Tongue (tissue), 2 donors: ENCODE measurements around the gene ST6GALNAC1. TPM values are rescaled to one million over a fixed set of nuclear protein-coding genes. Genes with fewer than 3 reads are reported as not detected.
"Not testable (repeated sequence)": the region's sequence is repeated elsewhere in the genome, so short reads cannot be mapped to it uniquely, and the experiment has no call there.

Experiments used
- DNase-seq: peaks from one replicate; pipeline ENCODE4 v3.0.0-alpha.2; 2015
- total RNA-seq: library from RNA; depleted of rRNA; stranded (reverse); fragments of >200 nt; gene quantifications from one replicate; pipeline ENCODE4 v1.2.3, GENCODE V29; 2014

Gene ST6GALNAC1
- total RNA-seq, 1 donor from 2014 or later = 1.7 TPM

DNA sequence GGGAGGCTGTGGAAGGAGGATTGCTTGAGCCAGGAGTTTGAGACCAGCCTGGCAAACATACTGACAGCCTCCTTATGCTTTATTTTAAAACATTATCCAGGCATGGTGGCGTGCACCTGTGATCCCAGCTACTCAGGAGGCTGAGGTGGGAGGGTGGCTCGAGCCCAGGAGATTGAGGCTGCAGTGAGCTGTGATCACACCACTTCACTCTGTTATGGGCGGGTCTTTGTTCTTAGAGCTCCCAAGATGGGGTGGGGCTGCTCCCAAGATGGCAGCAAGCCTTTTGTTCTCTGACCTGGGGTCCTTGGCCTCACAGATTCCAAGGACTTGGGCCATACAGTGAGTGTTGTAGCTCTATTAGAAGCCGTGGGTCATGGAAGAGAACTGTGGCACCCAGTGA, 31.8 kb downstream of the ST6GALNAC1 start:
- no peak for DNase-seq

DNA sequence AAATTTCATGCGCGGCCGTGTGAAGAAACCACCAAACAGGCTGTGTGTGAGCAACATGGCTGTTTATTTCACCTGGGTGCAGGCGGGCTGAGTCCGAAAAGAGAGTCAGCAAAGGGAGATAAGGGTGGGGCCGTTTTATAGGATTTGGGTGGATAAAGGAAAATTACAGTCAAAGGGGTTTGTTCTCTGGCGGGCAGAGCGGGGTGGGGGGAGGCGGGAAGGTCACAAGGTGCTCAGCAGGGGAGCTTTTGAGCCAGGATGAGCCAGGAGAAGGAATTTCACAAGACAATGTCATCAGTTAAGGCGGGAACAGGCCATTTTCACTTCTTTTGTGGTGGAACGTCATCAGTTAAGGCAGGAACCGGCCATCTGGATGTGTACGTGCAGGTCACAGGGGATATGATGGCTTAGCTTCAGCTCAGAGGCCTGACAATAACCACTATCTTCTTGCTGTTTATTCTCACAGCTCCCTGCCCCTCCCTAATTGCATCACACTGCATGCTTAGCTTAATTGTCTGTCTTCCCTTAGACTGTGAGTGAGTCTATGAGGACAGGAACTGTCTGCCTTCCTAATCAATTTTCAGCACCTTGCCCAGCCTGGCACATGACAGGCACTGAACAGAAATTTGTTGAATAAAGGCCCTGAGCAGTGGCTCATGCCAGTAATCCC, 32.3 kb downstream of the ST6GALNAC1 start:
- not testable (repeated sequence) for DNase-seq

DNA sequence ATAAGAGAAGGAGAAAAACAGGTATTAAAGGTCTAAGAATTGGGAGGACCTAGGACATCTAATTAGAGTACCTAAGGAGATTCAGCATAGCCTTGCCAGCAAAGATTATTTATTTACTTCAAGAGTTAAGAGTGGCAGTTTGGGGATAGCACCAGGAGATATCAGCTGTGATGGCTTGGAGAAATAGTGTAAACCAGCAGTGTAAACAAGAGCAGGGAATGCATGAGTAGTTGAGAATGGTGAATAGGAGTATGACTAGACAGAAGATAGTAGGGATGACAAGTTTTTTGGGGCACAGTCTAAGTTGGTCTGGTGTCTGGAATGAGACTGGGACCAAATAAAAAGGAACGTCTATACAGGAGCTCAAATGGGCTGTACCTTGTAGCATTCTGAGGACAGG, 36.9 kb downstream of the ST6GALNAC1 start:
- DNase-seq = not testable (repeated sequence)

DNA sequence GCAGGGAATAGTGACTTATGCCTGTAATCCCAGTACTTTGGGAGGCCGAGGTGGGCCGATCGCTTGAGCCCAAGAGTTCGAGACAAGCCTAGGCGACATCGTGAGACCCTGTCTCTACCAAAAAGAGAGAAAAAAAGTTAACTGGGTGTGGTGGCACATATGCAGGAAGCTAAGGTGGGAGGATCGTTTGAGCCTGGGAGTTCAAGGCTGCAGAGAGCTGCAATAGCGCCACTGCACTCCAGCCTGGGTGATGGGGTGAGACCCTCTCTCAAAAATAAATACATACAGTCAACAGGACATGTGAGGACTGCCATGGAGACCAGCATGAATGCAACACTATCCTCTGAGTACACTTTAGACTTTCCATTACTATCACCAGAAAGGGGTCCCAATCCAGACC, 42.5 kb downstream of the ST6GALNAC1 start:
- DNase-seq = no peak

DNA sequence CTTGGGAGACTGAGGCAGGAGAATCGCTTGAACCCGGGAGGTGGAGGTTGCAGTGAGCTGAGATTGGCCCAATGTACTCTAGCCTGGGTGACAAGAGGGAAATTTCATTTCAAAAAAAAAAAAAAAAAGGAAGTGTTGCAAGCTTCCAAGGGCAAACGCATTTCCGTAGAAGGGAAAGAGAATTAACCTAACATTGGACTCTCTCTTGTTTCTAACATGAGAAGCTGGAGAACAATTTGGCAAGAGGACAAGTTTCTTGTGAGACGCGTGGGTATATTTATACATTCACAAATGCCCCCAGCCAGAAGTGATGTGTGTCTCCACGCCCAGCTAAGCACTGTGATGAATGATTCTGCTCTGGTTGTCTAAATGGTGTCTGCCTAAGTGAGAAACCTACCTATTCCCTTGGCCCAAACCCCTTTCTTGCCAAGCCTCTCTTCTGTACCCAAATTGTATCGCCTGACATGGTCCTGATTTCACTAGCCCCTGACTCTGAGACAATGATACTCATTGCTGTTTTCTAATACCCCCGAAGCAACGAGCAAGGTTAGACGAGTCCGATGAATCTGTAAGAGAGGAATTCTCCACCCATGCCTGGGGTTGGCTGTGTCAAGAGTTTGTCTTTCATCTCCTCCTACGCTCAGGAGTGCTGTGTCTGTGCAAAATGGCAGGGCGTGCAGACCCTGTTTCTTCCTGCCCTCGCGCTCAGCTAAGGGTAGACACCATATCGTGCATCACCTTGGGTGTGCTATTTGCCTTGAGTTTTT, 43.7 kb downstream of the ST6GALNAC1 start:
- DNase-seq = peak; percentile 48

DNA sequence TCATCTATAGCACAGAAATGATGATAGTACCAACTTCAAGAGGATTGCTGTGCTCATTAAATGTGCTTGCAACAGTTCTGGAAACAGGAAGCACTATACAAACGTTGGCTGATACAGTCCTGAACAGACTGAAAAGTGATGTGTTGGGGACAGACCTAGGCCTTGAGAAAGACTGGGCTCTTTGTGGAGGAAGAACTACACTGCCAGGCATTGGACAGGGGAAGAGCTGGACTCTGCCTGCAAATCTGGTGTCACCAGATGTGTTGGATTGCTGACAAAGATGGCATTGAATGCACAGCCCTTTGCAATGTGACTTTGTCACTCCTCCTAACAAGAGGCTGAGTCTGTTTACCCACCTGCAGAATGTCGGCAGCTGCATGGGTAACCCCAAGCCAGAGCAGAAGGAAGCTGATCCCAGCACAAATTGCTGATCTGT, 45.5 kb downstream of the ST6GALNAC1 start:
- no peak for DNase-seq

DNA sequence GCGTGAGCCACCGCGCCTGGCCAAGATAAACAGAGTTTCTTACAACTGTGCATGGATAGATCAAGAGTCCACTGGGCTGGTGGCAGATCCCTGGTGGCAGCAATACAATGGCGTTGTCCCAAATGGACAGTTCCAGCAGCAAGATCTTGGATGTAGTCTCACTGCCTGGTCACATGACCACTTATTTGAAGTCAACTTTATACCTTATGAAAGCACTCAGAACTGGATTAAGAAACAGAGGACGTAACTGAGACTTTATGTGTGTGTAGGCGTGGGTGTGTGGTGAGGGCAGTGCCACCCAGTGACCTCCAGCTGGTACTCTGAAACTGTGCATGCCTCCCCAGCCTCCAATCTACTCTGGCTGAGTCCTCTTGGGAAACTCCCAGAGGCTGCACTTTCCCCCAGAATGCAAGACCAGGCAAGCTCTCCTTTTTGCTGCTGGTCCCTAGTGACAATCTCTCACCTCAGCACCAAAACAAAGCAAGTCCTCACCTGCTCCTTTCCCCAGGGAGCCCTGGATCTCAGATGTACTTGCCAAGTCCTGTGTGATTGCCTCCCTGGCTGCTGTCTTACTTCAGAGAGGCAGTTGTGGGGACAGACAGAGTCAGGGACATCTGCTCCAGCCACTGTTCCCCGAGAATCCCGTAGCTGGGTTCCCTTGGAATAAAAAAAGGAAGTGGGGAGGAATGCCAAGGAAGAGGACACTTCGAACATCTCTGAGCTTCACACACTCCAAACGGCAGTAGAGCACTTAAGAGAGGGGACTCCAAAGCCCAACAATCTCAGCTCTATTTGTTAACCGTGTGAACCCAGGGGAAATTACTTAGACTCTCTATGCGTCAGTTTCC, 46.2 kb downstream of the ST6GALNAC1 start:
- DNase-seq = peak; percentile 62

DNA sequence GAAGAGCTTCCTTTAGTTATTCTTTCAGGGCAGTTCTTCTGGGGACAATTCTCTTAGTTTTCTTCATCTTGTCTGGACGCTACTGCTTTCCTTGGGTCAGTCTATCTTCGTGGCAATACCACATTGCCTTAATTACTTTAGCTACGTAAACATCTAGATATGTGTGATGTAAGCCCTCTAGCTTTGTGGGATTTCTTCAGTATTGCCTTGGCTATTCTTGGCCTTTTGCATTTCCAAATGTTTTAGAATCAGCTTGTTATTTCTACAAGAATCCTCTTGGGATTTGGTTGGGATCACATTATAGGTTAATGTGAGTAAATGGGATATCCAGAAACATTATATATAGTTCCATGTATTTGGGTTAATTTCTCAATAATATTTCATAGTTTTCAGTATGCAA, 48.9 kb downstream of the ST6GALNAC1 start:
- DNase-seq = no peak

DNA sequence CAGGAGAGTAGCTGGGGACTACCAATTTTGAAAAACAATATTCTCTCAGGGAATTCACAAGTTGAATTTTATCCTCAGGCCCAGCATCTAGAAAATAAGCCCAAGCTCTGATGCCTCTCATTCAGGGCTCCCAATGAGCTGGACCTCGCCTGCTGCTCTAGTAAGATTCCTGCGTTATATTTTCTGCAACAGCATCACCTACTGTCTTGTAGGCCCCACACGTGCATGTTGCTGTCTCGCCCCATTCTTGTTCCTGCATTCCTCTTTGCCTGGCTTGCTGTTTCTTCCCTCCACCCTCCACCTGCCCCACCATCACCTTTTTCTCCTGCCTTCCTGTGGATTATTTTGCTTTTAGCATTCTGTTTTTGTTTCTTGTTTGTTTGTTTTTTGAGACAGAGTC, 49.6 kb downstream of the ST6GALNAC1 start:
- DNase-seq = no peak

DNA sequence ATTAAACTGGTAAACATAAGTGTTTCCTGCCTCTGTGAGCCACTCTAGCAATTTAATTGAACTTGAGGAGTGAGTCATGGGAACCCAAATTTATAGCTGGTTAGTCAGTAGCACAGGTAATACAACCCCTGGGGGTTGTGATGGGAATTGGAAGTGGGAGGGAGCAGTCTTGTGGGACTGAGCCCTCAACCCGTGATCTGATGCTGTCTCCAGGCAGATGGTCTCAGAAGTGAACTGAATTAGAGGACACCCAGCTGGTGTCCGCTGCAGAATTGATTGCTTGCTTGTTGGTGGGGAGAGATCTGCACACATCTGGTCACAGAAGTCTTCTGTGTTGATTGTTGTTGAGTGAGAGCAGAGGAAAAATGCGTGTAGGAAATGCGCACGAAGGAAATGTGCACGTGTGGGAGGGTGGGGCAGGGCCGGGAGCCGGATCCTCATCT, 50.2 kb downstream of the ST6GALNAC1 start:
- no peak for DNase-seq

DNA sequence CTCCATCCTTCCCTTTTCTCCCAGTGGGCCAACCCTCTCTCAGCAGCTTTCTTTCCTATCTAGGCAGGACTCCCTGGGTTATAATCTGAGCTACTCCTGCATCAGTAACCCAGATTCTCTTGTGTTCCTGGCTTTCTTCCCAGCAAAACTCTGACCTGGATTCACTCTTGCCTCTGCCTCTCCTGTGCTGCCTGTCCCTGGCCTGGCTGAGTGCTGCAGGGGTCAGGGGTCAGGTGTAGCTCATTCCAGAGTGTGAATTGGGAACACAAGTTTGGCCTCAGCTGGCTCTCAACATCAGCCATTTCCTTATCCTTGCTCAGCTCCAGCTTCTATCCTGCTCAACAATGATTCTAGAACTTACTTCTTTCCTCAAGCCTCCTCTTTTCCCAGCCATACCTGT, 55.4 kb downstream of the ST6GALNAC1 start:
- DNase-seq = no peak

DNA sequence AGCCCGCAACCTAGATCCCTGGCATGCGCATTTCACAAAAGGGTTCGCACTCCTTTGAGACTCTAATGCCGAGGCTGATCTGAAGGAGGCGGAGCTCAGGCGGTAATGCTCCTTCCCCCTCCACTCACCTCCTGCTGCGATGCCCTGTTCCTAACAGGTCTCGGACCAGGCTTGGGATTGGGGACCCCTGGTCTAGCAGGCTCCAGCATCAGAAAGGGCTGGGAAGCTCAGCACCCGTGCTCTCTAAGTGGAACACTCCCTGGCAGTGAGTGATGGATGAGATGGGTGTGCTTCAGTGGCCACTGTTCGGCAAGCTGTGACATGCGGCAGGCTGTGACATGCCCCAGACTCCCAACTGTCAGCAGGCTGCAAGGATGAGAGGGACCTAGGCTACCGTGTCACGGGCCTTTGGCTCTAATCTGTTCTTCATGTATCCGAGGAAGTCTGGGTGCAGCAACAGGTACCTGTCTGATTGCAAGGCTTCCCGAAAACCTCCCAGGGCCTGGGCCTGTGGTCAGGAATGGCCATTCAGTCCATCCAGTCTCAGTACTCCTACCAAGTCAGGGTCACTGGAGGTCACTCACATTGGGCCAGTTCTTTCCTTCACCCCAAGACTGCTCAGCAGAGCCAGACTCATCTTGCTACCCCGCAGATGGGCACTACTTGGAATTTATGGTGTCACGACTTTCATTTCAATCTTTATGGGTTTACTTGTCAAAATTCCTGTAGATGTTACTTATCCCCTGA, 56.6 kb downstream of the ST6GALNAC1 start:
- no peak for DNase-seq

DNA sequence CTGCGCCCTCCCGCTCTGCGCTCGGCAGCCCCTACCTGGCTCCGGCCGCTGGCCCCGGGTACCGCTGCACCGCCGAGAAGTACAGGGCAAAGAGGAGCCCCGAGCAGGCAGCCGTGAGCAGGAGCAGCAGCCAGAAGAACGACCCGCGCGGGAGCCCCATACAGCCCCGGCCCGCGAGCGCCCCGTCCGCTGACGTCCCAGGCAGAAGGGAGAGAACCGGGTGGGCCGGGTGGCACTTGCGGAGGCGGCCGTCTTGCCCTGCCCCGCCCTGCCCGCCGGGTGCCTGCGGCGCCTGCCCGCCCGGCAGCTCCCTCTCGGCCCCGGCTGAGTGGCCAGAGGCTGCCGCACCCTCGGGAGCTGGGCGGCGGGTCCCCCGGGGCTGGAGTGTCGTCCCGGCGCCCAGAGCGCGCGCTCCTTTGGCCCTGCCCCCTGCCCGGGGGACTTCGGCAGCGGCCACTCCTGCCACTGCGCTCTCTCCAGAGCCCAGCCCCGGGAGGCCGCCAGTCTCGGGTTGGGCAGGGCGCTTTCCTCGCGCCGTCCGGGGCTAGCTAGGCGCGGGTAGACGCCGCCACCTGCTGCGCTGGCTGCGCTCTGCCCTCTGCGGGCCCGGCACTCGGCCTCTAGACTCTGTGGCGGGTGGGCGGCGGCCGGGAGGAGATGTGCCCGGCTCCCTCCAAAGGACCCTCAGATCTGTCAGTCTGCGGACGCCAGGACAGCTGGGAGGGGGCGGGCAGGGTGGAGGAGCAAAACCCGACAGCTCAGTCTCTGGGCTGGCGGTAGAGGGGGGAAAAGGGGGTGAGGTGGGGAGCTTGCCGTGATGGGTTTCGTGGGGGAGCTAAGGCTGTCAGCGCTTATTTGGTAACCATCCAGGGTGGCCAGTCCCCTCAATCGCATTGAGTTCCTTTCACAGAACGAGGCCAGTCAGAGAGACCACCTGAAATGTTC, 57.6 kb downstream of the ST6GALNAC1 start, which contains the start of gene ST6GALNAC2:
ST6GALNAC2 (minus strand) TSS at position 212 of the 945 bp plus-strand sequence; CDS start at position 160, 52 bp downstream.
- DNase-seq = peak; percentile 59

DNA sequence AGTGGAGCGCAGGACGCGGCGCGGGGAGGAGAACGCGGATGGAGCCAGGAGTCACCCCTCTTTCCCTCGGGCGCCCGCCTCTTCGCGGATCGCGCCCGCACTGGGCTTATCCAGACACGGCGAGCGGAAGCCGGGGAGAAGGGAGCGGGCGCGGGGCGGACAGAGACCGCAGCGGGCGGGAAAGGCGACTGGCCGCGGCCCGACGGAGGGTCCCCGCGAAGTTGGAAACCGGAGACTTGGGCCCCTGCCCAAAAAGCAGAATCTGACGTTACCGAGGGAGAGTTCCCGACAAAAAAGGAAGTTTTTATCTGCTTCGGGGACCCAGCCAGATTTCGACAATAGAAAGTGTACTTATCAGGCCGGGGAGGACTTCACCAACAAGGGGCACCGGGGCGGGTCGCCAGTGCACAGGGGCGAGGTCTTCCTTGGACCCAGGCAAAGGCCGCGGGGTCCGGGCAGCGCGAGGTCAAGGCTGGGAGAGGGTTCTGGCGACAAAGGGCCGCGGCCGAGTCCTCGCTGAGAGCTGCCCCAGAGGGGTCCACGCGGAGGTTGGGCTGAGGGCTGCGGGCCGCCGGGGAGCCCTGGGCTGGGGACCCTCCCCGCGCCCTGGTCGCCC, 58.4 kb downstream of the ST6GALNAC1 start:
- DNase-seq = no peak

DNA sequence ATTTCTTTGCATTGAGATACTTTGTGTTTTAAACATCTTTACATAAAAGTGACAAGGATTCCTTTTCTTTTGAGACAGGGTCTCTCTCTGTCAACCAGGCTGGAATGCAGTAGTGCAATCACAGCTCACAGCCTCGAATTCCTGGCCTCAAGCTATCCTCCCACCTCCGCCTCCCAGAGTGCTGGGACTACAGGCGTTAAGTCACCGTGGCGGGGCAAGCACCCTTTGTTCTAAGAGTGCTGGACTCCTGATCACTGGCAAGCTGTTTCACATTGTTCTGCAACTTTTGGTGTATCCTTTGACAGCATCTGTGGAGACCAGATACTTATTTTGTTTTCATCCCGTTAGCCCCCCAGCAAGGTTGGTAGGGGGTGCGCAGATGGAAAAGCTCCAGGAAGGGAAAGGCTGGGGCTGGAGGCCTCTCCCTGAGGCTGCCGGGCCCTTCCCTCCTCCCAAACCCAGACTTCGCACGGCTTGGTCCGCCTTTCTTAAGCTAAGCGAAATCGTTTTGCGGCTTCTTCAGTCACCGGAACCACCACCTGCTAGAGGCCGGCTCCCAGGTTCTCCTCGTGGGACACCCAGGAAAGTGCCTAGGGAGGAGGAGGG, 59.0 kb downstream of the ST6GALNAC1 start:
- DNase-seq = no peak

DNA sequence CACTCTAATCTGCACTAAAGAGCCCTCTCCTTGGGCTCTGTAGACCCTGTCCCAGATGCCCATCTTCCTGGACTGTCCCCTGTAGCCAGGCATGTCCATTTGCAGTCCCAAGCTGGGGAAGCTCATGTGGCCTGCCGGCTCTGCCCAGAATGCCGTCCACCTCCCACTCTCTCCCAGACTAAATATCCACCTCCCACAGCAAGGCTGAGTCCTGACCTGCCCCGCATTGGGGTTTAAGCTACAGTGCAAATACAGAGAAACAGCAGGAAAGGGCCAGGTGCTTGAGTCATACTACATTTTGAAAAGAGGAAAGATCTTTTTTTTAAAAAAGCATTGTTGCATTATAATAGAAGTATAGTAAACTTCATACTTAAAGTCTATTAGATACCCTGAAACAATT, 60.9 kb downstream of the ST6GALNAC1 start:
- no peak for DNase-seq

DNA sequence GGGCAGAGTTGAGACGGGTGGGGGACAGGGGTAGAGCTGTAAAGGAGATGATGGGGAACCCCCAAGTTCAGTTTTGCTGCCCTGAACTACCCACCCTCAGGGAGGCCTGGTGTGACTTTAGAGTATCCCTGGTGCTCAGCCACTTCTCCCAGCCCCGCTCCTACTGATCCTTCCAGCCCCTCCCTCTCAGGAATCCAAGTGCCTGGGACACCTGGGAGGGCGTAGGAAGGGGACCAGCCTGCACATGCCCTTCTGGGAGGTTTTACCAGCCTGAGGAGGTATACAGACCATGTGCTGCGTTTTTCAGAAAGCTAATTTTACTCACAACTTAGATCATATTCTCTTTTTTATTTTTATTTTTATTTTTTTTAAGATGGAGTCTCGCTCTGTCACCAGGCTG, 62.0 kb downstream of the ST6GALNAC1 start:
- peak; percentile 52 for DNase-seq

DNA sequence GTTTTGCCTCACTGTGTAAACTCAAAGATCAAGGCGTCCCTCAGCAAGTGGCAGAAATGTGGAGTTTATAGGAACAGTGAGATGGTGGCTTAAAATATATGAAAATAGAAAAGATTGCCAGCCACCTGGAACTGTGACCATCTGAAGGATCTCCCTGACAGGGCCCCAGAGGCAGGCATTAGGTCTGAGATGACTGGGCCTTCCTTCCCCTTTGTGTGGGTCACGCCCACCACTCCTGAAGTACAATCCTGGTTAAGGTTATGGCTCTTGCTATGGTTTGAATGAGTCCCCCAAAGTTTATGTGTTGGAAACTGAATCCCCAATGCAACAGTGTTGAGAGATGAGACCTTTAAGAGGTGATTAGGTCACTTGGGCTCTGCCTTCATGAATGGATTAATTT, 64.3 kb downstream of the ST6GALNAC1 start:
- DNase-seq = no peak

DNA sequence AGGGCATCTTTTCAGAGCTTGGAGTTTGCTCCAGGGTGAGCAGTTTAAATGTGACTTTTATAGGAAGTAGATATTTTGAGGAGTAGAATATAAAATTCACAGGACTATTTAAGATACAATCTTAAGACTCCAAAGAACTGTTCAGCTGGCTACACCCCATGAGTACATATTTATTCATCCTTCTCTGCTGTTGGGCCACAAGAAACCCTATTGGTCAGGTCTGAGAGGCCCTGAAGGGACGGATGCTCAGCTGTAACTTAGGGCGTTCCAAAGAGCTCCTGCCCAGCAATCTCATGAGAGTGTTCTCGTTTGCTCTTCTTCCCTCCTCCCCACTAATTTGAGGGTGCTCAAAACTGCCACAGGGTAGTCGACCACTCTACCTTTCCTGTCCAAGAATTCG, 65.2 kb downstream of the ST6GALNAC1 start:
- peak; percentile 48 for DNase-seq

DNA sequence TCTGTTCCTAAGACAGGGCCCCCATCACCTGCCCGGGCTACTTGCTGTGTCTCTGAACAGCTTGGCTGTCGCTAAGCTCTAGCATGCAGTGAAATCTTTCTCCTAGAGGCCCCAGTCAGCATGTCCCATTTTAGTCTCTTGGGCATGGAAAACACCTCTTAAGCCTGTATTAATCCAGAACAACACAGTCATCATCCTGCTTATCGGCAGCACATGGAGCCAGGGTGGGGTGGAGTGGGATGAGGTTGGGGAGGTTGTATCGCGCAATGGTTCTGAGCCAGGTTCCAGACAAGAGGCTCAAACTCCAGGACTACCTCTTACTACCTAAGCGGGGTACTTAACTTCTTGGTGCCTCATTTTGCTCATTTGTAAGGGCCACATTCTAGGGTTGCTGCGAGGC, 65.7 kb downstream of the ST6GALNAC1 start:
- DNase-seq = no peak
